AG09309 (cell line): Measurements from ENCODE around the gene CALN1.
"Not testable (repeated sequence)": the region's sequence is repeated elsewhere in the genome, so short reads cannot be mapped to it uniquely, and the experiment has no call there.

Experiments
- DNase-seq: peaks from one replicate; pipeline ENCODE4 v3.0.0-alpha.2; 2010; ENCODE audit warnings: low read depth
- H3K4me3 ChIP-seq: 2 replicates; pipeline ENCODE4 v1.5.1; 2011; ENCODE audit warnings: mild to moderate bottlenecking, low read depth, low read length, moderate library complexity; ENCODE audit not compliant: control insufficient read depth
- CTCF ChIP-seq: IDR thresholded peaks from 2 replicates; pipeline ENCODE4 v1.5.1; 2011; ENCODE audit warnings: mild to moderate bottlenecking, low read depth, low read length, inconsistent platforms; ENCODE audit not compliant: insufficient read depth, control insufficient read depth; ENCODE audit errors: missing control alignments

The CALN1 gene

GRCh38 chr7:72222136-72222535 lies 190.0 kb downstream of the CALN1 start:
- H3K4me3 ChIP-seq = no peak overlapping the region
- DNase-seq = no peak
- no peak for TF ChIP-seq CTCF

- DNase-seq = no peak
- no peak for TF ChIP-seq CTCF
- H3K4me3 ChIP-seq = no peak overlapping the region
Measured at GRCh38 chr7:72219500-72219899, 192.6 kb downstream of the CALN1 start.

GRCh38 chr7:72217151-72217550 lies 195.0 kb downstream of the CALN1 start:
- TF ChIP-seq CTCF = no peak
- no peak overlapping the region for H3K4me3 ChIP-seq
- DNase-seq = no peak

DNA sequence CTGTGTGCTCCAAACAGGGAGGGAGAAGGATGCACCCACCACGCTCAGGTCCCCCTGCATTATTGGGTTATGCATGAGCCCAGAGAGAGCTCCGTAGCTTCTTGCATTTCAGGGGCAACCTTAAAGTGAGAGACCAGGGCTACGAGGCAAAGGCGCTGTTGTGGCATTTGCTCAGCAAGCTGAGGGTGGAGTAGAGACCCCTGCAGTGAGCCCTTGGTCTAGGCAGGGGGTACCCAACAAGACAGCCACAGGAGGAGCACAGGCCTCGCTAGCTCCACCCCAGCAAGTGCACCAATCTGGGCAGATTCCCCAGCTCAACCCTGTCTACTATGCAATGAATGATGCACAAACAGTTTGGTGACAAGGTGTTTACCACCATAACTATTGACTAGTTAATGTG lies 198.4 kb downstream of the CALN1 start:
- no peak overlapping the region for H3K4me3 ChIP-seq
- DNase-seq = no peak
- no peak for TF ChIP-seq CTCF

DNA sequence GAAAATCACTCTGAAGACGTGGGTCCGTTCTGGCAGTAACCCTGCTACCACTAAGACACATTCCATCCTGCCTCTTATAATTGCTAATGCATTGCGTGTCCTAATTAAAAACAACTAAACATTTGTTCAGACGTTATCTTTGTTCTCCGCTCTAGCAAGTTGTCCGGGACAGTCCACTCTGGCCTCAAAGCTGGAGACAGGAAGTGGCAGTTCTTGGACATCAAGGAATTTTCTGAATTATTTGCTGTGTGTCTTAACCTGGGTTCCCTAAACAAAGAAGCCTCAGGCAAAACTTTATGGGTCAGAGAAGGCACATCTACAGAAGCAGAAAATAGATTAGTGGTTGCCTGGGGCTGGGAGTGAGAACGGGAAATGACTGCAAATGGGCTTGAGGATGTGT lies 199.1 kb downstream of the CALN1 start:
- H3K4me3 ChIP-seq = no peak overlapping the region
- DNase-seq = no peak
- no peak for TF ChIP-seq CTCF

DNA sequence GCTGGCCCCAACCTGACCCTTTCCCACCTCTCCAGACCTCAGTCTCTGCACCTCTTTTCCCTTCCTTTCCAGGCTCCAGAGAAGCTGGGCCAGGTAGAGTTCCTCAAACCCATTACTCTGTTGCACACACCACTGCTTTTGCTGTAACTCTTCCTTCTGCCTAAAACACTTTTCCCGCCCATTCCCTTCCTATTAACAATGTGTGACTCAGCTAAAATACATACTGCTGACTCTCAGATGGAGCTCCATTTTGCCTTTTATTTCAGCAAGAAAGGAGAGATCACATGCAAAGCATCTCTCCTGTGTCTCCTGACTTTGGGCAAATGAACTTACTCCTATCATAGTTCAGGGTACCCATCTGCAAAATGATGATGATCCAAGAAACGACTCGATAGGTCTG lies 201.0 kb downstream of the CALN1 start:
- no peak overlapping the region for H3K4me3 ChIP-seq
- no peak for TF ChIP-seq CTCF
- no peak for DNase-seq

DNA sequence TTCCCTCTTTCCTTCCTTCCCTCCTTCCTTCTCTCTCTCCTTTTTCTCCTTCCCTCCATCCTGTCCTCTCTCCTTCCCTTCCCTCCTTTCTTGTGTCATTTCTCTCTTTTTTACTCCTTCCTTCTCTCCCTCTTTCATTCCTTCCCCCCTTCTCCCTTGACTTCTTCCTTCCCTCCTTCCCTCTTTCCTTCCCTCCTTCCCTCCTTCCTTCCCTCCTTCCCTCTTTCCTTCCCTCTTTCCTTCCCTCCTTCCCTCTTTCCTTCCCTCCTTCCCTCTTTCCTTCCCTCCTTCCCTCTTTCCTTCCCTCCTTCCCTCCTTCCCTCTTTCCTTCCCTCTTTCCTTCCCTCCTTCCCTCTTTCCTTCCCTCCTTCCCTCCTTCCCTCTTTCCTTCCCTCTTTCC lies 203.1 kb downstream of the CALN1 start:
- not testable (repeated sequence) for DNase-seq, H3K4me3 ChIP-seq
